GOT3 (cell line): ENCODE results near the gene WWP2.
"Not testable (repeated sequence)": the region's sequence is repeated elsewhere in the genome, so short reads cannot be mapped to it uniquely, and the experiment has no call there.

Experiments used
- DNase-seq: peaks from one replicate; lab custom pipeline; 2025; ENCODE audit warnings: mixed read lengths; lab: John Stamatoyannopoulos, UW

Gene WWP2

DNA sequence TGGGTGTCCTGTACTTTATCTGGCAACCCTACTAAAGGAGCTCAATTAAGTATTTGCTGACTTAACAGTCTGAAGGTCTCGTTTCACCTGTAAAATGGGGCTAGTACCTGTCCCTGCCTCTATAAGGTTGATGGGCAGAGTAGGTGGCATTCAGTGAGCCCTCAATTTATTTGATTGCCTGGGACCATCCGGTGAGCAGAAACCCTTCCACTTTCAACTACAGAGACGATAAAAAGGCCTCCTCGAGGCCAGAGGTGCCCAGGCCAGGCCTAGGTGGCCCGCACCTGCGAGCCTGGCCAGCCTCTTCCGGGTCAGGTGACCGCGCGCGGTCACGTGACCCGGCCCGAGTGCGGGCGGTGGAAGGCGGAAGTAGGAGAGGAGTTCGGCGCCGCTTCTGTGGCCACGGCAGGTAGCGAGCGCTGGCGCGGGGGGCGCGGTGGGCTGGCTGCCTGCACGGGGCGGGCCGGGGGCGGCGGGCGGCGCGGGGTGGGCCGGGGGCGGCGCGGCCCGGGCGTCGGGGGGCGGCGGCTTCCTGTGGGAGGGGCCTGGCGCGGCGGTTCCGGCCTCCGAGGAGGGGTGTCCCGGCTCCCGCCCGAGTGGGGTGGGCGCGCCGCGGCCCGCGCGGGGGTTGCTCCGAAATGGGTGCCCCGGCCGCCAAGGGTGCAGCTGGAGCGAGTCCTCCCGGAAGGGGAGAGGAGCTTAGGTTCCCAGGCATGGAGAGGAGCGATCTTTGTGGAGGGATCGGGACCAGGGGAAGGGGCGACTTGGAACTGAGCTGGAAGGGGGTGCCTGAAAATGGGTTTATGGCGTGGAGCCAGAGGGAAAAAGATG is at the start of gene WWP2:
Gene WWP2, plus strand, starts transcription at position 350 of the 831 bp plus-strand sequence. CDS start 24,679 bp downstream, outside the sequence.
- DNase-seq, result no peak

DNA sequence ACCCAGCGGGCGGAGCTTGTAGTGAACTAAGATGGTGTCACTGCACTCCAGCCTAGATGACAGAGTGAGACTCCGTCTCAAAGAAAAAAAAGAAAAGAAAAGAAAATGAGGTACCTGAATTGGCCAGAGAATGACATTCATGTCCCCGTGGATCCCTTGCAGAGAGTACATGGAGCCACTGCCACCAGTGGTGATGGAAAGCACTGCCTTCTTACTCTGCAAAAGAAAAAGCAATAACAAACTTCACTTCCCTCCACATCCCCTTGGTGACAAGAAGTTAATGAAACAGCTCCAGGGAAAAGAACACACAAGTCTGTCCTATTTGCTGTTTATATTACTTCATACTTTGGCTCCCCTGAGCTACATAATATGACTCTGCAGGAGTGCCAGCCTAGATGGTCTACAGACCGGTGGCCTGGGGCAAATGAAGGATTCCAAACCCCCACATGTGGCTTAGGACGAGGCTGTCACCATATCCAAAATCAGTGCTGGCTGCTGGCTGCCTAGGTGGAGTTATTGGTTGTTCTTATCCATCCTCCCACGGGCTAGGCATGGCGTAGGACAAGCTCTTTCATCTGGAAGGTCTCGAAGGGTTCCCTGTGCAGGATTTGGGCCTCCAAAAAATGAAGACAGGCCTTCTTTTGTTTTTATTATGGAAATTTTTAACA is 49.1 kb upstream of the WWP2 start:
- no peak for DNase-seq

DNA sequence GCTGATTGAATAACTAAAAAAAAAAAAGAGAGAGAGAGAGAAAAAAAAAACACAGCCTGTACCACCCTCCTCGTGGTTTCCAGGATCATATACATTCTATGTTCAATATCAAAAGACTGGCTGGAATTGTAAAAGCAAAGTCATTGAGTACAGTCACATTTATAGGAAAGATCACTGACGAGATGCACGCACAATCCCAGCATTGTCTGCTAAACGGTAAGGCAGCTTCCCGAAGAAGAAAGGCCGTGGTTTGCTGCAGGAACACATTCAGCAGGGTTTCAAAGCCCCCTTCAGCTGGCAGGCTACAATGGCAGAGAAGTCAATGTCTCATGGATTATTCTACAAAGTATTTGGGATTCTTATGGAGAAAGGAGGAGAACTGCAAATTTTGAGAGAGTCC is 45.1 kb upstream of the WWP2 start:
- DNase-seq, result no peak

DNA sequence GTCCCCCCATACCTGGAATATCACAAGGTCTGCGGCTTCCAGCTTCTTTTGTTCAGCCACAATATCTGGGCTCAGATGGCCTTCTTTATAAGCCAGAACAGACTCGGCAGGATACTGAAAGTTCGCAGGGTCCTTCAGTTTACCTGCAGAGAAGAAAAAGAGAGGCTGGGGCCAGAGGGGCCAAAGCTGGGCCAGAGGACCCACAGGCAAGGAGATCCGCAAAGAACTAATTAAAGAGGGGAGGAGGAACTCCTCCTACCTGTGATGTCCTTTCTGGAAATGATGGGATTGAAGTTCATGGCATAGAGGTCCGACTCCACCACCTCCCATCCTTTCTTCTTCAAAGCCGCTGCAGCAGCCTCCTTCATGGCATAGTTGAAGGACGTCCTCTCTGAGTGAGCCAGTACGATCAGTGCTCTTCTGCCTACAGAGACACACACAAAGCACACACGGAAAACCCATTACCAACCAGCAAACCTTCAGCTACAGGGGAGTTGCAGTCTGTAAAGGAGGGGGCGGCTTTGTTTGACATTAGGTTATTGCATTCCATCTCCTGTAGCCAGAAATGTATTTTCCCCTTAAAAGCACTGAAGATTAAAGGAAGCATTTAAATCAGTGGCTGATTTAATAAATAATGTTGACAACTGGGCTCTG is 43.9 kb upstream of the WWP2 start:
- no peak for DNase-seq

DNA sequence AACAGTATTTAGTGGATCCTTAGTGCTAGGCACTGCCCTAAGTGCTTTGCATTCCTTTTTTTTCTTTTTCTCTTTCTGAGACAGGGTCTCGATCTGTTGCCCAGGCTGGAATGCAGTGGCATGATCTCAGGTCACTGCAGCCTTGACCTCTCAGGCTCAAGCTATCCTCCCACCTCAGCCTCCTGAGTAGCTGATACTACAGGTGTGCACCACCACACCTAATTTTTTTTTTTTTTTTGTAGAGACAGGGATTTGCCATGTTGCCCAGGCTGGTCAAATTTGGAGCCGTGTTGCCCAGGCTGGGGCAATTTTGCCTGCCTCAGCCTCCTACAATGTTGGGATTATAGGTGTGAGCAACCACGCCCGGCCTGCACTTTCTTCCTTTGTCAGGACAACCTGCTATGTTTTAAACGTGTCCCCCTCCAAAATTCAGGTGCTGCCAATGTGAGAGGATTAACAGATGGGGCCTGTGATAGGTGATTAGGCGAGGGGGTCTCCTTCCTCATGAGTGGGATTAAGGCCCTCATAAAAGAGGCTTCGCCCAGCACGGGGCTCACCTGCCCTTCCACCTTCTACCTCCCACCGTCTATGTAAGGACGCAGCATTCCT is 41.2 kb upstream of the WWP2 start:
- DNase-seq, result no peak

DNA sequence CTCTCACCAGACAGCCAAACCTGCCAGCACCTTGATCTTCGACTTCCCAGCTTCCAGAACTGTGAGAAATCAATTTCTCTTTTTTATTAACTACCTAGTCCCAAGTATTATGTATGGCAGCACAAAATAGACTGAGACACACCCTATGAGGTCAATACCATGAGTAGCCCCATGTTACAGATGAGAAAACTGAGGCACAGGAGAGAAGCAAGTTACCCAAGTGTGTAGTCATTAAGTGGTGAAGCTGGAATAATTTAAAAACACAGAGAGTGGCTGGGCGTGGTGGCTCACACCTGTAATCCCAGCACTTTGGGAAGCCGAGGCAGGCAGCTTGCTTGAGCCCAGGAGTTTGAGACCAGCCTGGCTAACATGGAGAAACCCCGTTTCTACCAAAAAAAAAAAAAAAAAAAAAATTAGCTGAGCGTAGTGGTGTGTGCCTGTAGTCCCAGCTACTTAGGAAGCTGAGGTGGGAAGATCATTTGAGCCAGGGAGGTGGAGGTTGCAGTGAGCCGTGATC is 40.6 kb upstream of the WWP2 start:
- DNase-seq, result no peak

DNA sequence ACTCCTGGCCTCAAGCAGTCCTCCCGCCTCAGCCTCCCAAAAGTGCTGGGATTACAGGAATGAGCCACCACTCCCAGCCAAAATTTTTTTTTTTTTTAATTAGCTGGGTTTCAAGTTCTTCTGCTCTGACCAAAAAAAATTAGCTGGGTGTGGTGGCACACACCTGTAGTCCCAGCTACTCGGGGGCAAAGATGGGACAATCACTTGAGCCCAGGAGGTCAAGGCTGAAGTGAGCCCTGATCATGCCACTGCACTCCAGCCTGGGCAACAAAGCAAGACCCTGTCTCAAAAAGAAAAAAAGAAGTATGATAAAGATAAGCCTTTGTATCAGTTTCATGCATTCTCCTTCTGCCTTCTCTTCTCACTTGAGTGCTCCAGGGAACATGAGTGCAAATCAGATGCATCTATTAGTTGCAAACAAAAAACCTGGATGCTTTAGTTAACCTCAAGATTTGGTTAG is 37.7 kb upstream of the WWP2 start:
- DNase-seq, result no peak

DNA sequence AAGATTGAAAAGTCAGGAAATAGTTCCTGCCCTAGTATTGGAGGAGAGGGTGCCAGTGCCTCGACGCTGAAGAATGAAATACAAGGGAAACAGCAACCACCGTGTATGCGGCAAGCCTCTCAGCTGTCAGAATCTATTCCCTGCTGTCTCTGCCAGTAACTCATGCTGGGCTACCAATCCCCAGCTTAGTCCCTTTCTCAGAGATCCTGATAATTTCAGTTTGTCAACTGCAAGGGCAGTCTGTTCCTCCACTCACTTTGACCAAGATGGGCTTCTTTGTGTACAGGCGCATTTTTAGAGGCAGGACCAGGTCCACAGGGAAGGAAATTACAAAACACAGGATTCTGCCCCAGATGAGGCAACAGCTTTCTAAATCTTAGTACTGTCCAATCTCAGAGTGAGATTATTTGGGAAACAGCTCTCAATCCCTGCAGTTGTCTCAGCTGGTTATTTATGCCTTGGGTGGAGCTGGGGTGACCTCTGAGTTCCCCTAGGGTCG is 37.1 kb upstream of the WWP2 start:
- no peak for DNase-seq

DNA sequence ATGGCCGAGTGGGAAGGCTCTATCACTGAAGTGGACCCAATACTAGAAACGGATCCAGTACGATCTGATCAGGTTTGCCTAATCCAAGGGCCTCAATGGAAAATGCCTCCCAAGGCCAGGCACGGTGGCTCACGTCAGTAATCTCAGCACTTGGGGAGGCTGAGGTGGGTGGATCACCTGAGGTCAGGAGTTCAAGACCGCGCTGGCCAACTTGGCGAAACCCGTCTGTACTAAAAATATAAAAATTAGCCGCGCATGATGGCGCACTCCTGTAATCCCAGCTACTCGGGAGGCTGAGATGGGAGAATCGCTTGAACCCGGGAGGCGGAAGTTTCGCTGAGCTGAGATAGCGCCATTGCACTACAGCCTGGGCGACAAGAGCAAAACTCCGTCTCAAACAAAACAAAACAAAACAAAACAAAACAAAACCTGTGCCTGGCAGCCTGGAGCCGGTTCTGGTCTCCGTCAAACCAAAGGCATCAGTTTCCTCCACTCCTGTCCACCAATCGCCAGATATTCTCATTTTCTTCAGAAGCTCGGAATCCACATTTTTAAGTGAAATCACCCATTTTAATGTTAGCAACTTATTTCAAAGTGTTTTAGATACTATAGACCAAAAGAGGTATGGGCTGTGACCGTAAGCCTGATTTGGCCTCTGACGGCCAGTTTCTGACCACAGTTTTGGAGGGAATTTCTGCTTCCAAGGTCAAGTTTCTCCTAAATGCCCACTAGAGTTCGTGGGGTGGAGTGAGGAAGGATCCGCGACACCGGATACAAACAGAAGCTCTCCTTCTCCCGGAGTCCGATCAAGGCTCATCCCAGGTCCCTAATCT is 36.4 kb upstream of the WWP2 start:
- DNase-seq, result no peak

DNA sequence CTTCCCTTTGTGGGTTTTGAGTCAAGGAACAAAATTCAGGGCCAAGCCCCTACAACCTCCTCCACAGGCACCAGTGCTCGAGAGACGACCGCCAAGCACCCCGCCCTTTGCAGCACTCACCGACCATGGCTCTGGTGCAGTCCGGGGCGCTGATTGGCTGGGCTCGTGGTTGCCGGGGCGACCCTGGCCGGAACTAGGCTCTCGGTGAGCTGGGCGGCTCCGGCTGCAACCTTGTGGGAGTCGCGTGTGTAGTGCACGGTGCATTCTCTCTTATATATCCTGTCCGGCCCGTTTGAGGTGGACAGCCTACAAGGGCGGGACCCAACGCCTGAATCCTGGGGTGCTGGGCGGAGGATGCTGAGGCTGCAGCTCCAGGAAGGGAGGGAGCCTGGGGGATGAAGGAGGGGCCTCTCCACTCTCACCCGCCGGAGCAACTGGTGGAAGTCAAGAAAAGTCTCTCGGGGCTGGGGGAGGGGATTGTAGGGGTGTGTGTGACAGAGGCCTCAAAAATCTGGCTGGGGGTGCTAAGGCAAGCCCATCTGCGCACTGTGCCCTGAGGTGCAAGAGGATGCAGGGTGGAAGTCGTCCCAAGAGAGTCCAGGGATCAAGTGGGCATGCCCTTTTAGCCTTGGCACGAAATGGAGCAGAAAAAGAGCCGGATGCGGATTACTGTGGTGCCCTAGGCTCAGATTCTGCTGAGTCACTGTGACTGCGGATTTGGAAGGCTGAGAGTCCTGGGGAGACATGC is 35.6 kb upstream of the WWP2 start, which contains the start of gene NQO1:
Gene NQO1, minus strand, starts transcription at position 248 of the 748 bp plus-strand sequence. Its CDS starts 121 bp downstream, at position 127.
- DNase-seq, result peak; percentile 94

DNA sequence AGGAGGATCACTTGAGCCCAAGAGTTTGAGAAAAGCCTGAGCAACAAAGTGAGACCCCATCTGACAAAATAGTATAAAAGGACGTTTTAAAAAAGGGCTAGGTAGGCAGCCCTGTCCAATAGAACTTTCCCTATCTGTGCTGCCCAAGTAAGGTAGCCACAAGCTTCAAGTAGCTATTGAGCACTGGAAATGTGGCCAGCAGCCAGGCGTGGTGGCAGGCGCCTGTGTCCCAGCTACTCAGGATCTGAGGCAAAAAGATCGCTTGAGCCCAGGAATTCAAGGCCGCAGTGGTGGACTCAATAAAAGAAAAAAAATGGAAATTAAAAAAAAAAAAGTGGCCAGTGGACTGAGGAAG is 34.2 kb upstream of the WWP2 start:
- no peak for DNase-seq

DNA sequence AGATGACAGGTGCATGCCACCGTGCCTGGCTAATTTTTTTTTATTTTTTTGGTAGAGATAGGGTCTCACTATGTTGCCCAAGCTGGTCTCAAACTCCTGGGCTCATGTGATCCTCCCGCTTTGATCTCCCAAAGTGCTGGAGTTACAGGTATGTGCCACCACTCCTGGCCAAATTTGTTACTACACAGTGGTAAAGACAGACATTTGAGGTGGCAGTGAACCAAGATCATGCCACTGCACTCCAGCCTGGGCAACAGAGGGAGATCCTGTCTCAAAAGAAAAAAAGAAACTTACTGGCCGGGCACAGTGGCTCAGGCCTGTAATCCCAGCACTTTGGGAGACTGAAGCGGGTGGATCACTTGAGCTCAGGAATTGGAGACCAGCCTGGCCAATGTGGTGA is 33.1 kb upstream of the WWP2 start:
- DNase-seq, result not testable (repeated sequence)

DNA sequence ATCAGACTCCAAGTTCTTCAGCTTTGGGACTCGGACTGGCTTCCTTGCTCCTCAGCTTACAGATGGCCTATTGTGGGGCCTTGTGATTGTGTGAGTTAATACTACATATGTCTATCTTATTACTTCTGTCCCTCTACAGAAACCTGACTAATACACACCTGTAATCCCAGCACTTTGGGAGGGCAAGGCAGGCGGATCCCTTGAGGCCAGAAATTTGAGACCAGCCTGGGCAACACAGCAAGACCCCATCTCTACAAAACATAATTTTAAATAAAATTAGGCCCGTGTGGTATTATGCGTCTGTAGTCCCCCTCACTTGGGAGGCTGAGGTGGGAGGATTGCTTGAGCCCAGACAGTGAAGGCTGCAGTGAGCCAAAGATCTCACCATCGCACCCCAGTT is 30.9 kb upstream of the WWP2 start:
- not testable (repeated sequence) for DNase-seq

DNA sequence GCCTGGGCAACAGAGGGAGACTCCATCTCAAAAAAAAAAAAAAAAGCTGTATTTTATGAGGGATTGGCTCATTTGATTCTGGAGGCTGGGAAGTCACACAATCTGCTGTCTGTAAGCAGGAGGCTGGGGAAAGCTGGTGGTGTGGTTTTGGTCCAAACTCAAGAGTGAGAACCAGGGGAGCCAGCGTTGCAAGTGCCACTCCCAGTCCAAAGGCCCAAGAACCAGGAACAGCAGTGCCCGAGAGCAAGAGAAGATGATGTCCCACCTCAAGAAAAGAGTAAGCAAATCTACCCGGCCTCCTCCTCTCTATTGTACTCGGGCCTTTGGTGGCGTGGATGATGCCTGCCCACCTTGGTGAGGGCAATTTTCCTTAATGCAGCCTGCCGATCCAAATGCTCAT is 30.0 kb upstream of the WWP2 start:
- DNase-seq, result no peak

DNA sequence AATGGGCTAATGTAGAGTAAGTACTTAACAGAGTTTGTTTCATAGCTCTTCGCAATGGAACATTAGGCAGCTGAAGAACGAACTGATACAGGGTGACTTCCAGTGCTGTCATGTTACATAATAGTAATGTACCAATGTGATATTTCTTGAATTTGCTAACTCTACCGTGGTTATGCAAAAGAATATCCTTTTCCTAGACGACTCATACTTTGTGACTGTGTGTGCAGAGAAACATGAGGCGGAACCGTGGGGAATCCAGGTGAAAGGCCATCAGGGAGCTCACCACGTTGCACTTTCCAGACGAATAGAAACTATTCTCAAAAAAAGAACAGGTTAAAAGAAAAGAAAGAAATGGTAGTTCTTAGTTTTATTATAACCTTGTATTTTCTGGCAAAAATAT is 20.6 kb upstream of the WWP2 start:
- DNase-seq, result no peak

DNA sequence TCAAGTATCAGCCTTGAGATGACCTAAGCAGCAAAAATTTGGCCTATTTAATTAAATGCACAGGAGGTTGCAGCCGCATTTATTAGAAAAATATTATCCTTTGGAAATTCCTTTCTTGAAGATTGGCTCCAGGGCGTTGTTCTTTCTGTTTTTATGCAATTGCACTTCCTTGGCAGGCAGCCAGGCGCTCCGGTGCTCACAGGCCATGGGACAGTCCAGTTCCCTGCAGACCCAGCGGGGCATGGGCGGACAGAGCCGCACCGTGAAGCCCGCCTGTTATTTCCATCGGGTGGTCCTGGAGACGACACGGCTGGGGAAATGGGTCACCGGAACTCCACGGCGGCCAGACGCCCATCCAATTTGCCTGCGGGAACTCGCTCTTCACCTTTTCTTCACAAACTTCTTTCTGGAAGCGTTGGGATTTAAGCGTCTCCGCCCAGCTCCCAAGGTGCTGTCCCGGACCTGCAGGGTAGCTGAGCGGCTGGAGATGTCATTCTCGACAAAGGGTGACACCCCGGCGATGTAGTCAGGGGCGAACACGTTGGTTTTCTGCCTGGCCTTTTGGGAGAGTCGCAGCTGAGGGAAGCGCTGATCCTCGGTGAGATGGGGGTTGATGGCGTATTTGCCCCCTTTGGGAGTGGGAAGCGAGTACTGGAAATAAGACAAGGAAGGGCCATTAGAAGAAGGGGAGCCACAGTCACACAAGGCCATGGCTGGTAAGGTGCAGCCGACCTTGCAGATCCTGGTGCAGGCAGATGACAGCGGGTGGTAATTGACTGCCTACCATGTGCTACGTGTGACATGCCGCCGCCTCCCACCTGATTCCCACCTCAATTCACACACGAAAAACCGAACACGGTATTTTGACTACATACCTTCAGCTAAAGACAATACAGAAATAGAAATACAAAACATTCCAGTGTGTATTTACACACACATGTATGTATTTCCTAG is 19.9 kb upstream of the WWP2 start:
- DNase-seq, result no peak

DNA sequence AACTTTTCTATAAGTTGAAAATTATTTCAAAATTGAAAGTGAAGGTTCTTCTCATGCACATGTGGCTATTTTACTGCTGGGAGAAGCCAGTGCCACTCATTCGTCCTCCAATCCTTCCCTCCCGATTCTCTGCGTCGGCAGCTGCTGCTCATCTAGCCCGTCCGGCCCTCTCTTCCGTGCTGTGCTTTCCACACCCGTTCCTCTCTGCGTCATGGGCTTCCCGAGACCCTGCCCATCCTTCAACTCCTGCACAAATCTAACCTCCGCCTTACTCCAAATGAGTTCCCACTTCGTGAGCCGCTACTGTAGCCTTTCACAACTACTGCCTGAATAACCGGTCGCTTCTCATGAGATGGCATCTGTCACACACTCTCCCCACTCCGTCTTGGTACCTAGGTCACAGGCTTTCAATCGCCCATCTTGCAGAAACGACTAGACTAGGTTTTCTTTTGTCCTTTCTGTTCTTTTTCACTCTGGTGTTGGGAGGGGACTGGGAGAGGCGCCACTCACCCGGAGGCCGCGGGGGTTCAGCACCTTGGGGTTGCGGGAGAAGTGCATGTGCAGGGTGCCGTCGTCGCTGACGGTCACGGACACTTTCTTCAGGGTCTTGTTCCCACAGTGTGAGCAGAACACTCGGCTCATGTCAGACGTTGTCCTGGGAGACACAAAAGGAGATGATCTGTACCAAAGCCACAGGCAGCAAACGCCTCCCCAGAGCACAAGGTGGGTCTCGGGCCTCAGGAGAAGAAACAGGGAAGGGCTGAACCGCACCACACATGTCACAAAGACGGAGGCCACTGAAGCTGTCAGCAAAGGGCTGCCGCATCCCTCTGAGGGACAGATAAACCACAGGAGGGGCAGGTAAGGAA is 17.5 kb upstream of the WWP2 start:
- no peak for DNase-seq

DNA sequence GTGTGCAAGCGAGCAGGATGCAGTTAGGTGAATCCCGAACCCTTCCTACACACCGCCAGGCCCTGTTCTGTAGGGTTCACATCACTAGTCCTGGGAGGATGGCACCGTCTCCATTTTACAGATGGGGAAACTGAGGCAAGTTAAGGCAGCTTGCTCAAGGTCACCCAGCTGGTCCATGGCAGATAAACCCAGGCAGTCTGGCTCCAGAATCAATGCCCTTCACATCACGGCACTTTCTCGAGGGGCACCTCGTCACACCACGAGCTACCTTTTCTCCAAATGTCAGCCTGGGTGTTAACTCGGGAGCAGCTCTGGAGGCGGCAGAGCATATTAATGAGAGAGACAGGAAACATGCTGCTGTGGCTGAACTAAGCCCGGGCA is 16.9 kb upstream of the WWP2 start:
- no peak for DNase-seq
